ENCODE measurements around the gene SIVA1.

The SIVA1 gene

GRCh38 chr14:104771918-104772706 is 19.2 kb downstream of the SIVA1 start:
- no peak for DNase-seq

GRCh38 chr14:104772707-104773504 is 20.0 kb downstream of the SIVA1 start:
- no peak for DNase-seq

GRCh38 chr14:104773505-104774452 is 20.8 kb downstream of the SIVA1 start:
- no peak for DNase-seq

- DNase-seq, result no peak
These were observed 21.6 kb downstream of the SIVA1 start for GRCh38 chr14:104774453-104775072.

- DNase-seq, result no peak
These were observed 22.1 kb downstream of the SIVA1 start for GRCh38 chr14:104775073-104775489.

GRCh38 chr14:104776481-104776880 is 23.5 kb downstream of the SIVA1 start:
- DNase-seq, result no peak

GRCh38 chr14:104776961-104777807 is 24.2 kb downstream of the SIVA1 start:
- no peak for DNase-seq

GRCh38 chr14:104777808-104778249 is 24.9 kb downstream of the SIVA1 start:
- no peak for DNase-seq

- no peak for DNase-seq
These were observed 25.9 kb downstream of the SIVA1 start for GRCh38 chr14:104778694-104779331.

GRCh38 chr14:104779776-104780512 is 27.0 kb downstream of the SIVA1 start:
- no peak for DNase-seq

GRCh38 chr14:104780513-104781030 is 27.6 kb downstream of the SIVA1 start:
- no peak for DNase-seq

- DNase-seq, result no peak
These were observed 28.5 kb downstream of the SIVA1 start for GRCh38 chr14:104781271-104782077.

- DNase-seq, result no peak
These were observed 29.3 kb downstream of the SIVA1 start for GRCh38 chr14:104782086-104782807.

- no peak for DNase-seq
These were observed 29.8 kb downstream of the SIVA1 start for GRCh38 chr14:104782808-104783139.

GRCh38 chr14:104783484-104784217 is 30.7 kb downstream of the SIVA1 start:
- no peak for DNase-seq

GRCh38 chr14:104784218-104784568 is 31.2 kb downstream of the SIVA1 start:
- no peak for DNase-seq

- DNase-seq, result no peak
These were observed 32.1 kb downstream of the SIVA1 start for GRCh38 chr14:104784846-104785707.
